CD4-positive, alpha-beta T cell treated with Interleukin-21 for 1 hour (primary cell): ENCODE measurements around the gene DDX11.
"Not testable (repeated sequence)": the region's sequence is repeated elsewhere in the genome, so short reads cannot be mapped to it uniquely, and the experiment has no call there.

ENCODE experiments used
- DNase-seq: peaks from one replicate; pipeline ENCODE4 v3.0.0-alpha.2; 2020

Gene DDX11

DNA sequence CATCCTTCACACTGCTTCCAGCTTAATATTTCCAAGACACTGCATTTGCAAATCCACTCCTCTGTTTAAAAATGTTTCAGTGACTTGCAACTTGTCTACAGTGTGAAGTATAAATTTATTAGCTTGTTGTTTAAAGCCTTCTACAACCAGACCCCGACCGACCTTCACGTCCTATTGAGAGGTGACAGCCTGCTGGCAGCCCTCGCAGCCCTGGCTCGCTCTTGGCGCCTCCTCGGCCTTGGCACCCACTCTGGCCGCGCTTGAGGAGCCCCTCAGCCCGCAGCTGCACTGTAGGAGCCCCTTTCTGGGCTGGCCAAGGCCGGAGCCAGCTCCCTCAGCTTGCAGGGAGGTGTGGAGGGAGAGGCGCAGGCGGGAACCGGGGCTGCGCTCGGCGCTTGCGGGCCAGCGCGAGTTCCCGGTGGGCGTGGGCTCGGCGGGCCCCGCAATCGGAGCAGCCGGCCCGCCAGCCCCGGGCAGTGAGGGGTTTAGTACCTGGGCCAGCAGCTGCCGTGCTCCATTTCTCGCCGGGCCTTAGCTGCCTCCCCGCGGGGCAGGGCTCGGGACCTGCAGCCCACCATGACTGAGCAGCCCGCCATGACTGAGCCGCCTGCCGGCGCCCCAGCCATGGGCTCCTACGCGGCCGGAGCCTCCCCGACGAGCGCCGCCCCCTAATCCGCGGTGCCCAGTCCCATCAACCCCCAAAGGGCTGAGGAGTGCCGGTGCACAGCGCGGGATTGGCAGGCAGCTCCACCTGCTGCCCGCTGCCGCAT lies 2.5 kb upstream of the DDX11 start:
- not testable (repeated sequence) for DNase-seq

DNA sequence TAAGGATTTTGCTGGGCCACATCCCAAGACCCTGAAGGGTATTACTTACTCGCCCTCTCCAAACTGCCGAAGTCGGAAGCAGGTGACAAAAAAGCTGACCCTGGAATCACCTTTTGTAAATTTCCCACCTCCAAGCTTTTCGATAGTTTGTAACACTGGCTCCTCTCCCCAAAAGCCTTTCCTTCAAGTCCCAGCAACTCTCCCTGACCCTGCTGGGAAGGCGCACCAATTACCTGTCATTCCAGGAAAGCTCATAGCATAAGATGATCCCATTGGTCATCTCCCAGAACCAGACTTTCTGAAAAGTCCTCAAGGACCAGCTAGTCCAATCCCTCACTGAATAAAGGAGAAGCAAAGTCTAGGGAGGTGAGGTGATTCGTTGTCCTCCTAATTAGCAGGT lies 698 bp upstream of the DDX11 start:
- not testable (repeated sequence) for DNase-seq

DNA sequence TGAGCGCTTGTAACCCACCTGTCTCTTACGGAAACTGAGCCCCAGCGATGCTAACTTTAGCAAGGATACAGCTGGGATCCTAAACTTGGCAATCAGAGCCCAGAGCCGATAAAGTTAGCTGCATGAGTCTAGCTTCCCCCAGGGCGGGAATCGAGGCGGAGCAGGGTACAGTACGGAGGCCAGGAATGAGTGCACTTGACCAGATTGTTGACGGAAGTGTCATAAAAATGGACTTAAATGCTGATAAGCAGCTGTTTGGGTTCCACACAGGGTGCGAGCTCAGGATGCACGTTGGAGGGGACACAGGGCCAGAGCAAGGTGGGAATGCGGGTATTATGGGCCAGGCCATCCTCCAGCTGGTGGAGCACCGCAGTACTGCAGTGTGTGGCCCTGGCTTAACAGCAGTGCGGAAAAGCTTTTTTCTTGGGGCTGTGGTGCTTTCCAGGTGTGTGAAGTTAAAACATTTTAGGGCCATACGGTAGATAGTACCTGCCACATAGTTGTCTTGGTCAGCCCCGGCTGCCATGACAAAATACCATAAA lies 744 bp downstream of the DDX11 start:
- peak; percentile 44 for DNase-seq

DNA sequence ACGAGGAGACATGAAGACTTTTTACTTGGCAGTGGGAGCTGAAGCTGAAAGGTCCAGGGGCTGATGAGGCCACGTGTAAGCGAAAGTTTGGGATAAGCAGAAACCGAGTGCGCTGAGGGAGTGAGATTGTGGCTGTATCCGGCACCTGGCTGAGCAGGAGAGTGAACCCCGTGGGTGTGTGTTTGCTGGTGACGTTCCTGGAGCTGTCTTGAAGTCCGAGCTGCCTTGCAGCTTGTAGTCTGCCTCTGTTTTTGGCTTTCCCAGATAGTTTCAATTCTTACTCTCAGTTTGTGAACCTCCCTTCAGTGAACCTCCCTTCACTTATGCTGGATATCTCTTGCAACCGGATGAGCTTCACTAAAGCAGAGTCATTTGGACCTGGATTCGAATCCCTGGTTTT lies 2.5 kb downstream of the DDX11 start:
- DNase-seq, result not testable (repeated sequence)

DNA sequence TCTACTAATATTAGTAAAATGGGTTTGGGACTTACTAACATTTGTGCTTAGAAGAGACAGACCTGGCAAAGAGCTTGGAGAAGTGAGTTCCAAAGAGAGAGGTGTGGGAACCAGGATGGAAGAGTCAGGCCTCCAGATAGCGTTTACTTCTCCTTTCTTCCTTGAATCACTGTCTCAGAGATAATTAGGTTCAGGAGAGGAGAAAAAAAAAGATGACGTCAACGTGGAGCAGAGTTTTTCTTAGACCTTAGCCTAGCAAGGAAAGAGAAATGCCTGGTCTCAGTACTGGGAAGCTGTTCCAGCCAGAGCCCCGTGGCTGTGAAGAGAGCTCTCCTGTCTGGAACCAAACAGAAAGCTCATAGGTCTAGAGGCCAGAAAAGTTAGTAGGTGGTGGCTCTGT lies 3.4 kb downstream of the DDX11 start:
- DNase-seq, result not testable (repeated sequence)

DNA sequence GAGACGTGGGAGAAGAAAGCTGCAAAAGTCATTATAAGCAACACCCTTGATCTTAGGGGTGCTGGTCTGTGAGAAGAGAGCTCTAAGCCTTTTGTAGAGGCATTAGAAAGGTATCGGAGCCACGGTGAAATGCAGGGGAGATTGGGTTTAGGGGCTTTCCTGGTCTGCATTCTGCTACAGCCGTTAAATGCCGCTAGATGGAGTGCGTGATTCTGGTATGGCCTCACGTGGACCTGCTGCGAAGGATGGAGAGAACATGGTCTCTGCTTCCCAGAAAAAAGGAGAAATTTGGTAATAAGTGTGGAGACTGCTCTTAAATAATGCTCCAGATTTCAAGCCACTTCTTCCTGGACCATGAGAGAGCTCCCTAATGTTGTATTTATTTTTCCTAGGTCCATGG lies 4.3 kb downstream of the DDX11 start:
- not testable (repeated sequence) for DNase-seq

DNA sequence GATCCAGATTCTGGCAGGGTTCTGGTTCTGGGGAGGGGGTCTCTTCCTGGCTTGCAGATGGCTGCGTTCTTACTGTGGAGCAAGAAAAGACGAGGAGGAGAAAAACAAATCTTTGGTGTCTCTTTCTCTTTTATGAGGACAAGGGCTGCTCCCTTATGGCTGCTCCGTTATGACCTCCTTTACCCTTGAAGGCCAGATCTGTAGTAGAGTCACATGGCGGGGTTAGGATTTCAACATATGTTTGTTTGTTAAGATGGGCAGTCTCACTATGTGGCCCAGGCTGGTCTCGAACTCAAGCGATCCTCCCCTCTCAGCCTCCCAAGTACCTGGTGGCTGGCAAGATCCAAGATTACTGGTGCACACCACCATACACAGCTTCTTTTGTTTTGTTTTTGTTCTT lies 5.8 kb downstream of the DDX11 start:
- not testable (repeated sequence) for DNase-seq

DNA sequence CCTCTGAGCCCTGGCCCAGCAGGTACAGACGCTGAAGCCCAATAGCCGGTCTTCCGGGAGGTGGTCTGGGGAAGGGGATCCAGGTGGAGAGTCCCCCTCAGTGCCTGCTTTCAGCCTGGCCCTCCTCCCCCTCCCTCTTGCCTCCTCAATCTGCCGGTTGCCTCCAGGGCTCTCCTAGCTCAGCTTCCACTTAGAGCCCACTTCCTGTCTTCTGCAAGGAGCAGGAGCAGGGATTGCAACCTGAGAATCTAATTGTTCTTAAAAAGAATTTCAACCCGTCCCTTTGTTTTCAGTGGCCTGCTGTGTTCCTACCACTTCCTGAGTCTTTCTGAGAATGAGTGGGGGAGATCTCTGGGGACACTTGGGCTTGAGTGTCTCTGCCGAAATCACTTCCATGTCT lies 6.6 kb downstream of the DDX11 start:
- not testable (repeated sequence) for DNase-seq

DNA sequence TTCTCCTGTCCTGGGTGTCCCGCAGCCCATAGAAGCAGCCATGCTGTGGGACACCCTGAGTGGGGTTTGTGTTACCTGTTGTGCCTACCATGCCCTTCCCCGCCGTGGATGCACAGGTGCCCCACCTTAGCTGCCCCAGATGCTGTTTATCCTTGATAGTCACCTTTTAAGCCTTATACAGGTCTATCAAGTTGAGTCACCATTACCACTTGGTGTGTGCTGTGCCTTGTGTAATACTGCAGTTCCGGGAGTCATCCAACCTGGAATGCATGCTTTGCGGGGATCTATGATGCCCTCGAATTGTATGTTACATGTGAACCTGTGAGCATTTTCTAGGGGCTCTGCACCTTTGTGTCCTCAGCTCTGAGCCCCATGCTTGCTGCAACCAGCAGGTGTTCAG lies 7.6 kb downstream of the DDX11 start:
- not testable (repeated sequence) for DNase-seq

DNA sequence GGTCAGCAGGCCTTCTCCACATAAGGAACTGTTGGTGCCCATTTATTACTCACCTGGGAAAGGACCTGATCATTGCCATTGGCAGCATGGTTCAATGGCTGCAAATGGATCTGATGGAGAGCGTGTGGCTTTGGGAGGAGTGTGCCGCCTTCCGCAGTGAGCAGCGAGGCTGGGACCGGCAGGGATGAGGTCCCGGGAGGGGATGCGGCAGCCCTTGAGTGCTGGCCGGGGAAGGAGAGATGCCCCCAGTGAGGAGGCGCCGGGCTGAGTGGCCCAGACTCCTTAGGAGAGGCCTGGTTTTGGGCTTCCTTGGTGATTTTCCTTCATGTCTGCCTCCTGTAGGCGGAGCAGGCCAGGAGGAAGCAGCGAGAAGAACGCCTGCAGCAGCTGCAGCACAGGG lies 10.6 kb downstream of the DDX11 start:
- not testable (repeated sequence) for DNase-seq

DNA sequence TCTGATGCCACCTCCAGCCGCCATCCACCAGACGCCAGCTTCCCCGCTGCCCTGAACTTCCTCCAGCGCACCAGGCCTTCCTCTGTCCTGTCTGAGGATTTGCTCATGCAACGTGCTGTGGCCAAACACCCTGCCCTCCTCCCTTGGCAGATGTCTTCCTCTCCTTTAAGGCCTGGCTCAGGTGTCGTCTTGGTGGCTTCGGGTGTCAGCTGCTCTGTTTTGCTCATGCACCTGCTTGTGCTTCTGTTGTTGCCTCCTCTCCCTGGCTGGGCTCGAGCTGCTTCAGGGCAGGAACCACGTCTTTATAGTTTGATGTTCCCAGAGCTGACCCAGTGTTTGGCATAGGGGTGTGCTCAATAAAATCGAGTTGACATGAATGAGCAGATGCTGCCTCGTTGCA lies 12.4 kb downstream of the DDX11 start:
- DNase-seq, result not testable (repeated sequence)

DNA sequence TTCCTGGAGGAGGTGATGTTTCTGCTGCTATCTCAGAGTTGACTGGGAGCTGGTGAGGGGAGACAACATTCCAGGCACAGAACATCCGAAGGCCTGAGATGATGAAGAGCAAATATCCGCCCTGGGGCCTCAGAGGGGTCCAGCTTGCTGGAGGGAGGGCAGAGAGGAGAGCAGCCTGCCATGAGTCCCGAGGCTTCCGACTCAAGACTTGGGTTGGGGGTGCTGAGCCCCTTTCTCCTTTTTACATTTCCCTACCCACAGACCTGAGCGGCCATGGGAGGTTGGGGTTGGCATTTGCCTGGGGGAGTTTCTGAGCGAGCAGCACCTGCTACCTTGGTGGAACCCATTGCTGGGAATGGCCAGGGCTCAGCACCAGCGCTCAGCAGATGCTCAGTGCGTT lies 13.8 kb downstream of the DDX11 start:
- not testable (repeated sequence) for DNase-seq

DNA sequence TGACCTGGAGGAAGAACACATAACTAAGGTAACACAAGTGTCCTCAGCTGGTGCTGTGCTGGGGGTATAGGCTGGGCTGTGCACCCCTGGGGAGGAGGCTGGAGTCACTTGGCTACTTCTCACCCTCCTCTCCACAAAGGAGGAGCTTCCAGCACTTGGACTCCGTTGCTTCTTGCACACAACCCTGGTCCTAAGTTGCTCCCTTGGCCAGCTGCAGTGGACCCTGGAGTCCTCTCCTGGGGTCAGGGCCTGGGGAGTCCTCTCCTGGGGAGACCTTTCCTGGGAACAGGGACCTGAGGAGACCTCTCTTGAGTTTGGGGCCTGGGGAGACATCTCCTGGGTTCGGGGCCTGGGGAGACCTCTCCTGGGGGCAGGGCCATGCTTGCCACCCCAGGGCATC lies 14.3 kb downstream of the DDX11 start:
- DNase-seq, result not testable (repeated sequence)

DNA sequence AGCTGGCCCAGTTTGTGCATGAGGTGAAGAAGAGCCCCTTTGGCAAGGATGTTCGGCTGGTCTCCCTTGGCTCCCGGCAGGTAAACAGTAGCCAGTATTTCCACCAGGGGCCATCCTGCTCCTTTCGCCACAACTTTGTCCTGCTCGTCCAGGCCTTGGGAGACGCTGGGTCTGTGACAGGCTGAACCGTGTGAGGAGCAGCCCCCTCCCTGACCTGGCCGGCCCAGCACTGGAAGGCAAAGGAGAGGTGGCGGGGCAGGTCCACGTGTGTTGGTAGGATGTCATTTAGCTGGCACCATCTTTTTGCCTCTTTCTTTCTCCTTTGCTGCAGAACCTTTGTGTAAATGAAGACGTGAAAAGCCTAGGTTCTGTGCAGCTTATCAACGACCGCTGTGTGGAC lies 15.4 kb downstream of the DDX11 start:
- DNase-seq, result no peak

DNA sequence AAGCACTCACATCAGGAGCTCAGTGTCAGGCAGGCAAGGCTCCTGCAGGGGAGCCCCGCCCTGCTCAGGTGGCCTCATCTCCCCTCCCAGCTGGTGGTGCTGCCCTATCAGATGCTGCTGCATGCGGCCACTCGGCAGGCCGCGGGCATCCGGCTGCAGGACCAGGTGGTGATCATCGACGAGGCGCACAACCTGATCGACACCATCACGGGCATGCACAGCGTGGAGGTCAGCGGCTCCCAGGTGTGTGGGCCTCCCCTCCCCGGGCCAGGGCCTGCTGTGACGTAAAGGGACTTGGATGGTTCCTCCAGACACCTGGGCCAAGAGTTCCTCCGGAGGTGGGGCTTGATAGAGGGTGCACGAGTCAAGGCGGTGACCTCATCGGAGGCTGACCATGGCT lies 18.0 kb downstream of the DDX11 start:
- DNase-seq, result not testable (repeated sequence)

DNA sequence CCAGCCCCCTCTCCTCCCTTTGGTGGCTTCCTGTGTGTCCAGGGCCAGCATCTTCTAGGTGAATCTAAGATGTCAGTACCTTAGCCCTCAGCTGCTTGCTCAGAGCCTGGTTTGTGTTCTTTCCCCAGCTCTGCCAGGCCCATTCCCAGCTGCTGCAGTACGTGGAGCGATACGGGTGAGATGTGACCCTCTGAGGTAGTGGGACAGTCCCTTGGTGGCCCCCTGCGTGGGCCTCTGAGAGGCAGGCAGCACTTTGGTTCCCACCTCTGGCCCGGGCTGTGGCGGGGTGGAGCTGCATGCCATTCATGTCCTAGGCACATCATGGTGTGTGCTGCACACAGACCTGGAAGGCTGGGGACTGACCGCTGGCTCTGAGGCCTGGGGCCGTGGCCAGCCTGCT lies 19.1 kb downstream of the DDX11 start:
- DNase-seq, result not testable (repeated sequence)

DNA sequence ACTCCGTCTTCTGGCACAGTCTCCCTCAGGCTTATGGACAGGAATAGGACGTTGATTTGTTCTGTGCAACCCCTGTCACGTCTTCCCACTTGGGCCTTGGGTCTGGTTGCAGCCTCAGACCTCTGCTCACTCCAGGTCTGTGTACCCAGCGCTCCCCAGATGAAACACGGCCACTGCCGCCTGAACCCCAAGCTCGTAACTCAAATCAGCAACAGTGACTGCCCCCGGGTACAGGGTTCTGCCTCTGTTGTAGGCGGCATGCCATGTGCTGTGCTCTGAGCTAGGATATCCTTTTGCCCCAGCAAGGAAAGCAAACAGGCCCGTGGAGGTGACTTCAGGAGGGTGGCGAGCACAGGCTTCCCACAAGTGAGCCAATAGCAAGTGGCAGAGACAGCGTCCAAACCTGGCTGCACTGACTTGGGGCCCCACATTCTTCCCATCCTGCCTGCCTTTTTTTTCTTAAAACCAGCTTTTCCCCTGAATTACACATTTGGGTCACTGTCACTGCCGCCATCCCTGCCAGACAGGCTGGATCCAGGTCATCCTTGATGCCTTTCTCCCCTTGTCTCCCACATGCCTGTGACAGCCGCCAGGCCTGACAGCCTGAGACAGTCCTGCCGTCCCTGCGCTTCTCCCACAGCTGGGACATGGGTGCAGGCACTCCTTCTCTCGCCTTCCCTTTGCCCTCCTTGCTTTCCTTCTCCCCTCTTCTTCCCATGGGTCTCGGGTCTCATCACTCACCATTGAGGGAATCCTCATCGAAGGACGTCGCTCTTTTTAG lies 21.6 kb downstream of the DDX11 start:
- DNase-seq, result not testable (repeated sequence)

DNA sequence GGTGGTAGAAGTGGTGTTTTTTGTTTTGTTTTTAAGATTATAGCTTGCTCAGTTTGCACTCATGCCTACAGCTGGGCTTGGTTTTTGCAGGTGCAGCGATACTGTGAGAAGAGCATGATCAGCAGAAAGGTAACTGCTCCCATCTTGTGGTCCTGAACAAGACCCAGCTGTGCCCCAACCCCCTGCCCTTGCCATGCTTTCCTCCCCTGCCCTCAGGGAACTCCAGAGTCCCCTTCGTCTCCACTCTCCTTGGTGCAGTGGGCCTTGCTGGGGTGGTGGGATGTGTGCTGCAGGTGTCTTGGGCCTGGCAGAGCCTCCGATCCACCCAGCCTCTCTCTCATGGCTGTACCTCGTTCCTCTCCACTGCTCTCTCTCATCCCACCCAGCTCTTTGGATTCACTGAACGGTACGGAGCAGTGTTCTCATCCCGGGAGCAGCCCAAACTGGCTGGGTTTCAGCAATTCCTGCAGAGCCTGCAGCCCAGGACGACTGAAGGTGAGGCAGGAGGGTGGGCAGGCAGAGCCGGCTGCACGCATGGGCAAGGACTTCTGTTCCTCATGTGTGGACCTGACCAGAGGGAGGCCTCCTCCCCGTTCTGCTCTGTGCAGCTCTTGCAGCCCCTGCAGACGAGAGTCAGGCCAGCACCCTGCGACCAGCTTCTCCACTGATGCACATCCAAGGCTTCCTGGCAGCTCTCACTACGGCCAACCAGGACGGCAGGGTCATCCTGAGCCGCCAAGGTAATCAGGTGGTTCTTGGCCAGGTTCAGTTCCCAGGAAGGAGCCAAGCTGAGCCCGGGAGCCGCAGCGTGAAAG lies 22.8 kb downstream of the DDX11 start:
- not testable (repeated sequence) for DNase-seq

DNA sequence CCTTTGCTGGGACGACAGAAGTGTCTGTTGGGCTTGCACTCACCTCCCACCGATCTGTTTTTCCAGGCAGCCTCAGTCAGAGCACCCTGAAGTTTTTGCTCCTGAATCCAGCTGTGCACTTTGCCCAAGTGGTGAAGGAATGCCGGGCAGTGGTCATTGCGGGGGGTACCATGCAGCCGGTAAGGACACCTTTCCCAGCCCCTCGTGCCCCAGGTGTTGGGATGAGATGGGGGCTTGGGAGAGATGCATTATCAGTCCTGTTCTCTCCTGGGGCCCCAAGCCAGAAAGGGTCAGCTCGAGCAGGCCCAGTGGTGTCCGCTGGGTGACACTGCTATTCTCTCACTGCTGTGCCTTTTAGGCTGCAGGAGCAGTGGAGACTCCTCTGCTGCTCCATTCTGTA lies 24.2 kb downstream of the DDX11 start:
- not testable (repeated sequence) for DNase-seq

DNA sequence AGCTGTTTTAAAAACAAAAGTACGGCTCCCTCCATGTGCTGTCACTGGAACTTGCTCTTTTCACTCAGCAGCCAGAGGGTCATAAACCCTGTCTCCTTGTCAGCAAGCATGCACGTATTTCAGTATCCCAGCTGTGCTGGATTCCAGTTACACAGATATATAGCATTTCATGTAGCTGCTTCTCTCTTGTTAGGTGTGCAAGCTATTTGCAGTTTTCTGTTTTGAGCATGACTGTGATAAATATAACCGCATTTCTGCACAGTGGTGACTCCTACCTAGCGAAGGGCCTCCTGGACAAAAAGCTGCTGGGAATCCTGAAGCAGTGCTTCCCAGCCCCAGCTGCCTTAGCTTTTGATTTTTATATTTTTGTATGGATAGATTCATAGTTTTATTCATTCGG lies 24.7 kb downstream of the DDX11 start:
- DNase-seq, result not testable (repeated sequence)

DNA sequence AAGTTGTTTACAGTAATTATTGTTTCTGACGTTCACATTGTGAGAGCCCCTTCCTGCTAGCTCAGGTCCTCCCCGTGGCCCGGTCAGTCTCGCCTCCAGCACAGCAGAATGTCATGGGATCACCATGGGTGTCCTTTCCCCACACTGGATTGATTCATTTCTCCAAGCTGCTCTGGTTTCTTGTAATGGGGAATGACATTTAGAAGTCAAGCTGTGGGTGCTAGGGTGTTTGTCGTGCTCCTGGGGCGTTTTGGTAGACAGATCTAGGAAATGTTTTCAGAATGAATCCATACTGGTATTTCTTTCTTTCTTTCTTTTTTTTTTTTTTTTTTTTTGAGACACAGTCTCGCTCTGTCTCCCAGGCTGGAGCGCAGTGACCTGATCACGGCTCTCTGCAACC lies 25.1 kb downstream of the DDX11 start:
- not testable (repeated sequence) for DNase-seq

DNA sequence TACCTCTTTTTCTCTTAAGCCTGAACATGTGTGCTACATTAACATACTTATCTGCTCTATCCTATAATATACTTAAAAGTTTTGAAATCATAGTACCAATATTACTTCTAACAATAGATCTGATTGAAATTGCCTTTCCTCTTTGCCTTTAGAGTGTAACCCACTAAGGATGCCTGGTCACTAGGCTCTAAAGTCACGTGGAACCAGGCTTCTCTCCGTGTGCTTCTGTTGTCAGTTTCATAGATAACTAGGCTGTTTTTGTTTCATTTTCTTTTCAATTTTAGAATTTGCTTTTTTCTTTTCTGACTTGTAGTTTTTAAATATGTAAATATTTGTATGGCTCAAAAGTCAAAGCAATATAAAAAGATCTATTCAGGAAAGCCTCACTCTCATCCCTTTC lies 25.8 kb downstream of the DDX11 start:
- not testable (repeated sequence) for DNase-seq
